Upper lobe of right lung (tissue), 1 donor: ENCODE measurements around the gene DCUN1D3. TPM values are rescaled to one million over a fixed set of nuclear protein-coding genes. Genes with fewer than 3 reads are reported as not detected.

Experiments used
- ATAC-seq: fragments of 200-7000 bp; cut with Tn5 transposase; one replicate; pipeline ENCODE4 v1.9.1; 2020; ENCODE audit warnings: mild to moderate bottlenecking, moderate library complexity
- DNase-seq: peaks from one replicate; pipeline ENCODE4 v3.0.0-alpha.2; 2020
- H3K27ac ChIP-seq: fragments of 200-600 bp; one replicate; pipeline ENCODE4 v1.8.0; 2022
- H3K27me3 ChIP-seq: fragments of 200-600 bp; one replicate; pipeline ENCODE4 v1.8.0; 2022; ENCODE audit warnings: mild to moderate bottlenecking
- H3K36me3 ChIP-seq: fragments of 200-600 bp; one replicate; pipeline ENCODE4 v1.8.0; 2022
- H3K4me1 ChIP-seq: fragments of 200-600 bp; one replicate; pipeline ENCODE4 v1.8.0; 2022
- H3K4me3 ChIP-seq: fragments of 200-600 bp; one replicate; pipeline ENCODE4 v1.8.0; 2022; ENCODE audit warnings: mild to moderate bottlenecking
- H3K9me3 ChIP-seq: fragments of 200-600 bp; one replicate; pipeline ENCODE4 v1.8.0; 2022
- intact Hi-C: fragments of 100-400 bp; cut with DNase I; formaldehyde crosslinking; loops from one replicate; pipeline ENCODE4 v1.11.0; 2022
- total RNA-seq: library from RNA; stranded (reverse); fragmentation: NEBNext Ultra II Directional; extraction: Animal tissue kit (Norgen Biotek cat#: 25700); gene quantifications from one replicate; pipeline ENCODE4 v1.2.1, GENCODE V29; 2021
- TF ChIP-seq, protein P1 (sequence below): fragments of 200-600 bp; IDR thresholded peaks from one replicate; pipeline ENCODE4 v1.8.0; 2022; ENCODE audit warnings: antibody characterized with exemption
- donor health status: DM: no; HTN: yes; CAD: no; lungs with severe emphysema.

The DCUN1D3 gene
- total RNA-seq, 1 donor from 2014 or later, result 28.7 TPM

DNA sequence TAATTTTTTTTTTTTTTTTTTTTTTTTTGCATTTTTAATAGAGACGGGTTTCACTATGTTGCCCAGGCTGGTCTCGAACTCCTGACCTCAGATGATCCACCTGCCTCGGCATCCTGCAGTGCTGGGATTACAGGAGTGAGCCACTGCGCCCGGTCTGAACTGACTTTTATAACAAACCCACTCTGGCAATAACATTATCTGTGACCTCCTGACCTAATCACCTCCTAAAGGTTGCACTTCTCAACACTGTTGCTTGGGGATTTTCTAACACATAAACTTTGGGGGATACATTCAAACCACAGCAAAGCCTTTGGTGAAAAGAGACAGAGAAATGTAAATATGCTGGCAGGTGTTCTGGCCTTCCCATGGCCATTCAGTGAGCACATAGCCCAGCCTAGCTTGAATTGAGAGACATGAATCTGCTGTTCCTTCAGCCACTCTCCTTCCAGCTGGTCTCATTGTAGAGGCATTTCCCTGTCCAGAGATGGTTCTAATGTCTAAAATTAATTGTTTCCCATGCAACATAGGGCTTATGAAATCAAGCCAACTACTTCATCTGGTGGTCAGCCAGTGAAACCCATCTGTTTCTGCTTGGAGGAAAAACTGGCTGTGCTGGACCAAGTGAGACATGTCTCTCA is 28.7 kb upstream of the DCUN1D3 start:
- H3K9me3 ChIP-seq, result no peaks in the 10 kb centered on the region
- no peak overlapping the region for H3K27ac ChIP-seq
- H3K4me3 ChIP-seq, result no peak overlapping the region
- peaks cover 10% of the 10 kb centered on the region for H3K4me1 ChIP-seq
- no peak for ATAC-seq
- H3K27me3 ChIP-seq, result no peaks in the 10 kb centered on the region
- no peak for DNase-seq
- intact Hi-C loops, result no loop called here
- TF ChIP-seq, protein P1, sequence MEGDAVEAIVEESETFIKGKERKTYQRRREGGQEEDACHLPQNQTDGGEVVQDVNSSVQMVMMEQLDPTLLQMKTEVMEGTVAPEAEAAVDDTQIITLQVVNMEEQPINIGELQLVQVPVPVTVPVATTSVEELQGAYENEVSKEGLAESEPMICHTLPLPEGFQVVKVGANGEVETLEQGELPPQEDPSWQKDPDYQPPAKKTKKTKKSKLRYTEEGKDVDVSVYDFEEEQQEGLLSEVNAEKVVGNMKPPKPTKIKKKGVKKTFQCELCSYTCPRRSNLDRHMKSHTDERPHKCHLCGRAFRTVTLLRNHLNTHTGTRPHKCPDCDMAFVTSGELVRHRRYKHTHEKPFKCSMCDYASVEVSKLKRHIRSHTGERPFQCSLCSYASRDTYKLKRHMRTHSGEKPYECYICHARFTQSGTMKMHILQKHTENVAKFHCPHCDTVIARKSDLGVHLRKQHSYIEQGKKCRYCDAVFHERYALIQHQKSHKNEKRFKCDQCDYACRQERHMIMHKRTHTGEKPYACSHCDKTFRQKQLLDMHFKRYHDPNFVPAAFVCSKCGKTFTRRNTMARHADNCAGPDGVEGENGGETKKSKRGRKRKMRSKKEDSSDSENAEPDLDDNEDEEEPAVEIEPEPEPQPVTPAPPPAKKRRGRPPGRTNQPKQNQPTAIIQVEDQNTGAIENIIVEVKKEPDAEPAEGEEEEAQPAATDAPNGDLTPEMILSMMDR, result no peak
- no peaks in the 10 kb centered on the region for H3K36me3 ChIP-seq

DNA sequence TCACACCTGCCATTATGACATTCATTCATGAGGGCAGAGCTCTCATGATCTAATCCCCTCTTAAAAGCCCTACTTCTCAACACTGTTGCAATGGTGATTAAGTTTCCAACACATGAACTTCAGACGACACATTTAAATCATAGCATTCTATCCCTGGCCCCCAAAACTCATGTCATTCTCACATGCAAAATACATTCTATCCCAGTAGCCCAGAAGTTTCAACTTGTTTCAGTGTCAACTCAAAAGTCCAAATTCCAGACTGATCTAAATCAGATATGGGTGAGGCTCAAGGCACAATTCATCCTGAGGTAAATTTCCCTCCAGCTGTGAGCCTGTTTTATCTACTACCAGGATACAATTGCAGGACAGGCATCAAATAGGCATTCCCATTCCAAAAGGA is 25.6 kb upstream of the DCUN1D3 start:
- TF ChIP-seq, protein P1, result no peak
- H3K9me3 ChIP-seq, result no peaks in the 10 kb centered on the region
- no peaks in the 10 kb centered on the region for H3K36me3 ChIP-seq
- intact Hi-C loops, result no loop called here
- no peak overlapping the region for H3K4me3 ChIP-seq
- H3K27ac ChIP-seq, result no peak overlapping the region
- ATAC-seq, result no peak
- no peak for DNase-seq
- H3K27me3 ChIP-seq, result no peaks in the 10 kb centered on the region
- peaks cover 8% of the 10 kb centered on the region for H3K4me1 ChIP-seq

DNA sequence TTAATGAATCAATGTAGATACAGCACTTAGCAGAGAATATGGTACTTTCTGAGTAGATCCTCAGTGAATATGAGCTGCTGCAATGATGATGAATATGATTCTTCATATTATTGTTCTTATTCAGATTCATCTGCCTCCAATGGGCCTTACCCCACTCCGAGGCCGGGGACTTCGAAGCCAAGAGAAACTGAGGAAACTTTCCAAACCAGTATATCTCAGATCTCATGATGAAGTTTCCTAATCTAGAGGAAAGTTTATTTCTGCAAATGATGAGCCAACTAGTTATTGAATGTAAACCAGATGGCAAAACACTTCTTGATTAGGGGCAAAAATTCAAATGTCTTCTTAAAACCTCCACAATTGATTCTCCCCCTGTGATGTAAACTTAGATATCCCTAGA is 23.7 kb upstream of the DCUN1D3 start:
- peaks cover 10% of the 10 kb centered on the region for H3K4me1 ChIP-seq
- no peaks in the 10 kb centered on the region for H3K36me3 ChIP-seq
- no peak for DNase-seq
- no peaks in the 10 kb centered on the region for H3K9me3 ChIP-seq
- no peaks in the 10 kb centered on the region for H3K27me3 ChIP-seq
- TF ChIP-seq, protein P1, result no peak
- no peak overlapping the region for H3K4me3 ChIP-seq
- ATAC-seq, result no peak
- H3K27ac ChIP-seq, result no peak overlapping the region
- intact Hi-C loops, result no loop called here

DNA sequence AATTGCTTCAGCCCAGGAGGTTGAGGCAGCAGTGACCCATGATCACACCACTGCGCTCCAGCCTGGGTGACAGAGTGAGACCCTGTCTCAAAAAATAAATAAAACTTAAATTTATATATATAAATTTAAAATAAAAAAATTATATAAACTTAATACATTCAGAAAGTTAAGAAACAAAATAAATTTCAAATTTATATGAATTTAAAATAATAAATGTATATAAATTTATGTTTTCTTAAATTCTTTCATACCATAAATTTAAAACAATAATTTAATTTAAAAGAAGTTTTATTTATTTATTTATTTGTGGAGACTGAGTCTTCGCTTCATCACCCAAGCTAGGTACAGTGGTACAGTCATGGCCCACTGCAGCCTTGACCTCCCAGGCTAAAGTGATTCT is 20.6 kb upstream of the DCUN1D3 start:
- DNase-seq (no peak), ATAC-seq (no peak)
- intact Hi-C loops, result no loop called here
- Histone ChIP-seq H3K9me3 (no peaks in the 10 kb centered on the region), H3K36me3 (no peaks in the 10 kb centered on the region), H3K27ac (no peak overlapping the region), H3K4me3 (no peak overlapping the region), H3K27me3 (no peaks in the 10 kb centered on the region), H3K4me1 (peaks cover 16% of the 10 kb centered on the region)
- TF ChIP-seq, protein P1, result no peak

DNA sequence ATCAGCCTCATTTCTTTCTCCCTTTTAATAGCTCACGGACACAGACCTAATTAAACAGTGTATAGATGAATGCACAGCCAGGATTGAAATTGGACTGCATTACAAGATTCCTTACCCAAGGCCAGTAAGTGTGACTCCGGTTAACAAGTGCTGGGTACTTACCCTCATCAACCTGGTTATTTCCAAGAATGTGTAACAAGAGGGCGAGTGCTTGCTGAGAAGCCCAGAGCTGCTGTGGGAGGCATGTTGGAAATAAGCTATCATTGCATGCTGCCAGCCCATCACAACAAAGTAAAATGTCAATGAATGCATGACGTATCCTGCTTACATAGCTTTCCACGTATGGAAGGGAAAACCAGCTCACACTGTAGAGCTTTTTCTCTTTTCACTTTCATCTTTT is 19.9 kb upstream of the DCUN1D3 start:
- H3K9me3 ChIP-seq, result no peaks in the 10 kb centered on the region
- H3K4me3 ChIP-seq, result no peak overlapping the region
- no peaks in the 10 kb centered on the region for H3K36me3 ChIP-seq
- intact Hi-C loops, result no loop called here
- no peak for DNase-seq
- TF ChIP-seq, protein P1, result no peak
- ATAC-seq, result no peak
- H3K27ac ChIP-seq, result no peak overlapping the region
- no peaks in the 10 kb centered on the region for H3K27me3 ChIP-seq
- peaks cover 16% of the 10 kb centered on the region for H3K4me1 ChIP-seq
